Bone marrow (tissue), 2 donors: ENCODE data around the gene AKAP12.

ENCODE experiments used
- DNase-seq, 2 donors: peaks; one replicate each; lab custom pipeline; 2025; lab: John Stamatoyannopoulos, UW

Gene AKAP12, protein sequence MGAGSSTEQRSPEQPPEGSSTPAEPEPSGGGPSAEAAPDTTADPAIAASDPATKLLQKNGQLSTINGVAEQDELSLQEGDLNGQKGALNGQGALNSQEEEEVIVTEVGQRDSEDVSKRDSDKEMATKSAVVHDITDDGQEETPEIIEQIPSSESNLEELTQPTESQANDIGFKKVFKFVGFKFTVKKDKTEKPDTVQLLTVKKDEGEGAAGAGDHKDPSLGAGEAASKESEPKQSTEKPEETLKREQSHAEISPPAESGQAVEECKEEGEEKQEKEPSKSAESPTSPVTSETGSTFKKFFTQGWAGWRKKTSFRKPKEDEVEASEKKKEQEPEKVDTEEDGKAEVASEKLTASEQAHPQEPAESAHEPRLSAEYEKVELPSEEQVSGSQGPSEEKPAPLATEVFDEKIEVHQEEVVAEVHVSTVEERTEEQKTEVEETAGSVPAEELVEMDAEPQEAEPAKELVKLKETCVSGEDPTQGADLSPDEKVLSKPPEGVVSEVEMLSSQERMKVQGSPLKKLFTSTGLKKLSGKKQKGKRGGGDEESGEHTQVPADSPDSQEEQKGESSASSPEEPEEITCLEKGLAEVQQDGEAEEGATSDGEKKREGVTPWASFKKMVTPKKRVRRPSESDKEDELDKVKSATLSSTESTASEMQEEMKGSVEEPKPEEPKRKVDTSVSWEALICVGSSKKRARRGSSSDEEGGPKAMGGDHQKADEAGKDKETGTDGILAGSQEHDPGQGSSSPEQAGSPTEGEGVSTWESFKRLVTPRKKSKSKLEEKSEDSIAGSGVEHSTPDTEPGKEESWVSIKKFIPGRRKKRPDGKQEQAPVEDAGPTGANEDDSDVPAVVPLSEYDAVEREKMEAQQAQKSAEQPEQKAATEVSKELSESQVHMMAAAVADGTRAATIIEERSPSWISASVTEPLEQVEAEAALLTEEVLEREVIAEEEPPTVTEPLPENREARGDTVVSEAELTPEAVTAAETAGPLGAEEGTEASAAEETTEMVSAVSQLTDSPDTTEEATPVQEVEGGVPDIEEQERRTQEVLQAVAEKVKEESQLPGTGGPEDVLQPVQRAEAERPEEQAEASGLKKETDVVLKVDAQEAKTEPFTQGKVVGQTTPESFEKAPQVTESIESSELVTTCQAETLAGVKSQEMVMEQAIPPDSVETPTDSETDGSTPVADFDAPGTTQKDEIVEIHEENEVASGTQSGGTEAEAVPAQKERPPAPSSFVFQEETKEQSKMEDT (N-terminal part only)

DNA sequence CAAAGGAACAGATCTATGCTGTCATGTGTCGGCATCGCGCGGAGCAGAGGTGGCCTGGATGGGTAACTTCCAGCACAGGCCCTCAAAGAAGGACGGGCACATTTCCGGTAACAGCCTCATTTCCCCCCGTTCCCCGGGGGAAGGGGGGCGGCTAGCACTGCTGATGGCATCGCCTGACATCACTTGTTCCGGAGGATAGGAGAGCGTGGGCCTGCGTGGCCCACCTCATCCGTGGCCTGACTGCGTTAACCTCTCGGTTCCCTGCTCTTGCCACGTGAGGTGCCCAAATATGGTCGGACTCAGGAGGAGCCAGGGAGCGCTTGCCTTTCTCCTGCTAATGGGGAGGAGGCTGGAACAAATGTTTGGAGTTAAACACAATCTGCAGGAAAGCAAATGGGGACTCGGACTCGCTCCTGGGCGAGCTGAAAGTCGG, at the start of gene AKAP12:
TSS of gene AKAP12 (plus strand) at position 365 of the 433 bp plus-strand sequence. CDS start 596 bp downstream, outside the sequence.
- no peak for DNase-seq

DNA sequence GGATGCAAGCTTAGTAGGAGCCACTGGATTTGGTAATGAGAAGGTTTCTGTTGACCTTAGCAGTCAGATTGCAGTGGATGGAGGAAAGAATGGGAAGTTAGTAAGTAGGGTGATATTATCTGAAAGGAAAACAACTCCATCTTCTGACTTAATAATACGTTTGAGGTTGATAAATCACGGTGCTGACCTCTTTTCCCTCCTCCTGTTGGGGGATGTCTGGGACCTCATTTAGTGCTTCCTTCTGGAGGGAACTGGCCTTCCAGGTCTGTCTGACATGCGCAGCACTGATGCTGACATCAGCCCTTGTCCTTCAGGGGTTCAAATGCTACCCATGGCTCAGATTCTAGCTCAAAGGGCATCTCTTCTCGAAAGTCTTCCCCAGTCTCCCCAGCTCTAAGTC, 48.2 kb upstream of the AKAP12 start:
- DNase-seq: no peak

DNA sequence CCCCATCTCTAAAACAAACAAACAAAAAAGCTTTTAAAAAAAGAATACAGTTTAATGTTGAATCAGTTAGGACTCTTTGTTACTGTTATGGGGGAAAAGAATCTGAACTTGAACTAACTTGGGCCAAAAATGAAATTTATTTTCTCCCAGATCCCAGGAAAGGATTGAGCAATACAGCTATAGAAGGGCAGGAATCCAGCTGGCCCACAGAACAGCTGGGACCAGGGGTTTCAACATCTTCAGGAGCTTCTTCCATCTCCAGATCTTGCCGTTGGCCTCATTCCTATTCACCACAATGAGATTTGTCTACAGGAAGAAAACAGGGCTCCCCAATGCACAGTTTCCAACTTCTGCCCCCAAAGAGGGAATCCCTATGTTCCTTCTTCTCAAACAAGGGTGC, 43.2 kb upstream of the AKAP12 start:
- no peak for DNase-seq

DNA sequence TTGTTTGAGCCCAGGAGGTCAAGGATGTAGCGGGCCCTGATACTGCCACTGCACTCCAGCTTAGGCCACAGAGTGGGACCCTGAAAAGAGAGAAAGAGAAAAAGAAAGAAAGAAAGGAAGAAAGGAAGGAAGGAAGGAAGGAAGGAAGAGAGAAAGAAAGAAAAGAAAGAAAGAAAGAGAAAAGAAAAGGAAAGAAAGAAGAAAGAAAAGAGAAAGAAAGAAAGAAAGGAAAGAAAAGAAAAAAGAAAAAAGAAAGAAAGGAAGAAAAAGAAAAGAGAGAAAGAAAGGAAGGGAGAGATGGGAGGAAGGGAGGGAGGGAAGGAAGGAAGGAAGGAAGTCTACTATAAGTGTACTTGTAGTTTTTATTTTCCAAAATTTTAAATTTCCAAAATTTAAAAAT, 42.2 kb upstream of the AKAP12 start:
- no peak for DNase-seq

DNA sequence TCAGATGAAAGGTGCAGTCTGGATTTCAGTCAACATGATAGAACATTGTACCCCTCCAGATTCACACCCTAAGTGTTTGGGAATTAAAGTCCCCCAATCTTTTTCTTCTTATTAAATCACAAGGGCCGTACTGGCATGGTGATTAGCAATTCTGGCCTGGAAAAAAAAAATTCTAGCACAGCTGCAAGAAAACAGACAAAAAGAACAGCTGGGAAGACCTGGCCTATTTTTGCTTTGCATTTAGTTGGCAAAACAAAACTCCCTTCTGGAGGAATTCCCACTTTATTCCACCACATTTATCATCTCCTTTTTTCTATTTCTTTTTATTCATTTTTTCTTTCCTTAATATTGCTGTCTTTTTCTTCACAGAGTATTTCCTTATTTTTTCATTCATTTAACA, 39.8 kb upstream of the AKAP12 start:
- no peak for DNase-seq

DNA sequence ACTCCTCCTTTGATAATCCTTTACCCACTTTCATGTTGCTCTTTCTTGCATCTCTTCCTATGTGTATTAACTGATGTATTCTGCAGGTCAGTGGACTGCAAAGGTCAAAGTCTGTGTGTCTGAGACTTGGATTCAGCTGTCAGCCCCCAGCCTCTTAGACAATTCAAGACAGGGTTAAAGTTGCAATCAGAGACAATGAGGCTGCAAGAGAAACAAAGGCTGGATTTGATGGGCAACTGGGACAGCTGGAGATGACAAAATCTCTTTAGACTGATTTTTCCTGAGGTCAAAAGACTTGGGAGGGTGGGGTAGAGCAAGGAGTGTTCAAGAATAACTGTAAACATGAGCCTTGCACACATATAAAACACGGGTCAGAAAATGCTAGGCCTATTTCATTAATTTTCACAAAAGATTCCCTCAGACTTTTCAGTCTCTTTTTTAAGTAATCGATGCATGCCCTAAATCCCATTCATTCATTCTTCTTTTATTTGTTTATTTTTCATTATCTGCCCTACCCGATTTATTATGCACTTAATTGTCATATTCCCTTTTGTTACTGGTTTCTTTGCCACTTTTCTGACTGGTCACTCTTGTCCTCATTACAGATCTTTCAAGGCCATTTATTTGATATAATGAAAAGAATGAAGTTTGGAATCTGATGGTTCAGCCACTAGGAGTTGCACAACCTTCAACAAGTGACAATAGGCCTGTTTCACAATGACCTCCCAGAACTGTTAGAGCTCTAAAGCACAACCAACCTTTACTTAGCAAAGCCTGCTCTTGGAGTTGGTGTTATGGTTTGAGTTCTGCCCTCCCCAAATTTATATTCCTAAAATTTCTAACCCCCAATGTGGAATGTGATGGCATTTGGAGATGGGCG, 33.8 kb upstream of the AKAP12 start:
- DNase-seq: no peak

DNA sequence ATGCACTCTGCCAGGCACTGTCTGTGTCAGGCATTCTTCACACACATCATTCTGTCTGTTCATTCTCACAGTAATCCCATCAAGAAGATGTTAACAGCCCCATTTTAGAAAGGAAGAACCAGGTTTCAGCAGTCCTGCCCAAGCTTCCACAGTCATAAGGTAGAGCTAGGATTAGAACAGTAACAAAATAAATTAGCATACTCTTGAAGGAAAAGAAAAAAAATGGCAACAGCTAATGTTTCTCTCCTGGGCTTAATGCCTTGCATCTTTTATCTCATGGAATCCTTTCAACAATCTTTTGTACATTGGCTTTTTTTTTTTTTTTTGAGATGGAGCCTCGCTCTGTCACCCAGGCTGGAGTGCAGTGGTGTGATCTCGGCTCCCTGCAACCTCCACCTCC, 32.1 kb upstream of the AKAP12 start:
- no peak for DNase-seq

DNA sequence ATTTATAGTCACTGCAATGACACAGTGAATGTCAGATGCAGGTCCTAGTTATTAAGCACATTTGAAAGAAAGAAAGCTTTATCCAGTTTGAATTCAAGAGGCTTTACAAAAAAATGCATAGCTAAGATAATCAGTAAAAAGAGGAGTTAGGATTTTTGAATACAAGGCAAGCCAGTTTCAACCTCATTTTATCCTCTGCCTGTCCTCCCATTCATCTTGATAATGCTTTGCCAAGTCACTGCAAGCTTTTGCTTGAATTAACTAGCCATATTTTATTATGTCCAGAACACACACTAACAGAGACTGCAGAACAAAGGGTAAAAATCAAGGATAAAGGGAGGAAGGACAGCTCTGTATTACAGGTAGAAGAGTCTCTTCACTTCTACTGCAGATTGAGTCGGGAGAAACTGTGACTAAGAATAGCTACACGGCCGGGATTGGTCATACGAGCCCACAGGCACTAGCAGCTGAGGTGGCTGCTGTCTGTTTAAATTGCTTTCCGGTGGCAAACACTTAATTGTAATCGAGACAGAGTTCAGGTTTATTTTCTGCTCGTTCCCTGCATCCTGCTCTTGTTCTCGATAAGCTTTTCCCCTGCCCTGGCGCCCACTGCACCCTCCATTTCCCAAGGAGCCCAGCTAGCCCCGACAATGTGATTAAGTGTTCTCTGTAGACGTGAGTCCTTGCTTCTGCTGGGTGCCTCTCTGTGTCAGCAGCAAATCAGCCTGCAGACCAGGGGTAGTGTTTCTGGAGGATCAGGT, 30.5 kb upstream of the AKAP12 start:
- no peak for DNase-seq

DNA sequence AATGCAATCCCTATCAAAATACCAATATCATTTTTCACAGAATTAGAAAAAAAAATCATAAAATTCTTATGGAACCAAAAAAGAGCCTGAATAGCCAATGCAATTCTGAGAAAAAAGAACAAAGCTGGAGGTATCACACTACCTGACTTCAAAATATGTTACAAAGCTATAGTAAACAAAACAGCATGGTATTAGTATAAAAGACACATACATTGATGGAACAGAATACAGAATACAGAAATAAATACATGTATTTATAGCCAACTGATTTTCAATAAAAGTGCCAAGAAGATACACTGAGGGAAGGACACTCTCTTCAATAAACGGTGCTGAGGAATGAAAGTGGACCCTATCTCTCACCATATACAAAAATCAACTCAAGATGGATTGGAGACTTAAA, 28.7 kb upstream of the AKAP12 start:
- no peak for DNase-seq

DNA sequence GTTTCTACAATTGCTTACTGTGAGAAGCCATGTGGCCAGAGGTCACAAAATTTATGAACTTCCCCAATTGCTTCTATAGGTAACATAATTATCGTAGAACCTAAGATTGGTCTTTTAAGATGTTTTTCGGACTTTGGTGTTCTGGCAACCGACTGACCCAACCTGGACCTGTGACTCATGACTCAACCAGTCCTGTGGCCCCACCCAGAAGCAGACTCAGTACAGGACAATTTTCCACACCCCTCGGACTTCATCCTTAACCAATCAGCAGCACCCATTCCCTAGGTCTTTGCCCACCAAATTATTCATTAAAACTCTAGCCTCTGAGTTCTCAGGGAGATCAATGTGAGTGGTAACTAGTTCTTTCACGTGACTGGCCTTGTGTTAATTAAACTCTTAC, 26.4 kb upstream of the AKAP12 start:
- no peak for DNase-seq

DNA sequence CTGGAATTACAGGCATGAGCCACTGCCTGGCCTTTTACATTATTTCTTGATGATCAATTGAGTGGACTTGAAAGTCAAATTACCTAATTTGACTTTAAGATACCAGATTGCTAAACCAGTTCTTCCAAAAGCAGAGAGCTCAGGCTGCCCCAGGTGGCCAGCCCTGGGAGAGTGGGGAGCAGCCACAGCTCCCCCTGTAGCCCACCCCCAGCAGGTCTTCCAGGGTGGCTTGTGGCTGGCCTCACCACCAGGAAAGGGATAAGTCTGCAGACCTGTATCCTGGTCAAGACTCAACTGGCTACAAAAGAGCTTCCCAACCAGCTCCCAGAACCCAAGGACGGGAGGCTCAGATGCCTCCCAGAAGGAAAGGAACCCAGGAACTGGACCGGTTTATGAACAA, 23.8 kb upstream of the AKAP12 start:
- no peak for DNase-seq

DNA sequence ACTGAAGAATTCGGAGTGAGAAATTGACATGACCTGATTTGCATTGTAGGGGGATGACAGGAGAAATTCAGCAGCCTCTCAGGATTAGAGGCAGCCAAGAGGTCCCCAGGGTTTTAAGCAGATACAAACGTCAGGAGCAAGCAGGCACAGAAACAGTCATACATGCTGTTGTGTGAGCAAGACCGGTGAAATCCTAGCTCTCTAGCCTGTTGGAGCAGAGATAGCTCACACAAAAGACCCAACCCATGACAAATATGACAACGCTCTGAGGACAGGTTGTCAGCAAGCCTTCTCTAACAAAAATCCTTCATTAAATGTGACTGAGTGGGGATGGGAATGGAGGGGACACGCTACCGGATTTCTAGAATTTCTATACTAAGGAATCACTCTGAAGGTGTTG, 23.0 kb upstream of the AKAP12 start:
- DNase-seq: no peak

DNA sequence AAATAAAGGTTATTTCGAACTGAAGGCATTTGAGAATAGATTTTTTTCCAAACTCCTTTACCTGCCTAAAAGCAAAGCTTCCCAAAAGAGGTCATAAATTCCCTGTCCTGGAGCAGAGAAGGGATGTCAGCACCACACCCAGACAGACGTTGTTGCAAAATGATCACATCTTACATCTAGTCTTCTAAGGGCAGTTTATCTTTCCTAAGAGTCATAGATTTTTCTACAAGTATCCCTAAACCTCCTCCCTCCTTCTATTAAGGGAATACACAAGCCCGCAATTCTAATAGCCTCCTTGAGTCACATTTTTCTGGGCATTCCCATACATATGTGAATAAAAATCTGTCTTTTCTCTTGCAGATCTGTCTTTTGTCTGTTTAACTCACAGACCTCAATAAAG, 20.6 kb upstream of the AKAP12 start:
- no peak for DNase-seq

DNA sequence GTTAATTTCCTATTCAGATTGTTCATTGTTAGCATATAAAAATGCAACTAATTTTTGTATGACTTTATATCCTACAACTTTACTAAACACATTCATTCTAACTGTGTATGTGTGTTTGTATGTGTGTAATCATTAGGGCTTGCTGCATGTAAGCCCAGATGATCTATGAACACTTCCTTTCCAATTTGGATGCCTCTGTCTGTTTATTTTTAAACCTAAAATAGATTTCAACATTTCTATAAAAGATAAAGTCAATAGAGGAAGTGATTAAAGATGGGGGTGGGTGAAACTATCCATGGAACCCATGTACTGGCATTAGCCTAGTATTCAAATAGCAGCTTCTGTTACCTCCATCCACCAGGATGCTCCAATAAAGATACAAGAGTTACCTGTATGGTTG, 15.7 kb upstream of the AKAP12 start:
- DNase-seq: no peak

DNA sequence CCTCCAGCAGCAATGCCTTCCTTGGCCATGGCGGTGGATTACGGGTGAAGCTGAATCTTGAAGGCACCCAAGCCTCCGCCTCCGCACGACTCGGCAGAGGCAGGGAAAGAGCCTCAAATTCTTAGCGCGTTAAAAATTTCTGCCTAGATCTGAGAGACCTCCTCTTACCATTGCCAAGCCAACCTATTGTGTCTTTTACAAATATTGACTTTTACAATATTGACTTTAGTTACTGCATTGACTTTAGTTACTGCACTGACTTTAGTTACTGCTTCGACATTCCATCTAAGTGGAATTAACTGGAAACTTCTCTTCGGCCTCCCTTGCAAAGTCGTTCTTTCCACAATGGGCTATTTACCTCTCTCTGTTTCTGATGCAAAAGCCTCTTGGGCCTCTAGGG, 13.8 kb upstream of the AKAP12 start:
- DNase-seq: no peak

DNA sequence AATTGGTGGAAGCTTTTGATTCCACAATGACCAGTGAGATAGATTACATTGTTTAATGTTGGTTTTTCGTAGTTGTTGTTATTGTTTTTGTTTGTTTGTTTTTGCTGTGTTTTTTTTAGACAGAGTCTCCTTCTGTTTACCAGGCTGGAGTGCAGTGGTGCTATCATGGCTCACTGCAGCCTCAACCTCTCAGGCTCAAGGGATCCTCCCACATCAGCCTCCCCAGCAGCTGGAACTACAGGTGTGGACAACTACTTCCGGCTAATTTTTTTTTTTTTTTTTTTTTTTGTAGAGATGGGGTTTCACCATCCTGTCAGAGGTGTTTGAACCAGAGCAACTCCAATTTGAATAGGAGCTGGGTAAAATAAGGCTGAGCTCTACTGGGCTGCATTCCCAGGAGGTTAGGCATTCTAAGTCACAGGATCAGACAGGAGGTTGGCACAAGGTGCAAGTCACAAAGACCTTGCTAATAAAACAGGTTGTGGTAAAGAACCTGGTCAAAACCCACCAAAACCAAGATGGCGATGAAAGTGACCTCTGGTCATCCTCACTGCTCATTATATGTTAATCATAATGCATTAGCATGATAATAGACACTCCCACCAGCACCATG, 10.9 kb upstream of the AKAP12 start:
- DNase-seq: no peak

DNA sequence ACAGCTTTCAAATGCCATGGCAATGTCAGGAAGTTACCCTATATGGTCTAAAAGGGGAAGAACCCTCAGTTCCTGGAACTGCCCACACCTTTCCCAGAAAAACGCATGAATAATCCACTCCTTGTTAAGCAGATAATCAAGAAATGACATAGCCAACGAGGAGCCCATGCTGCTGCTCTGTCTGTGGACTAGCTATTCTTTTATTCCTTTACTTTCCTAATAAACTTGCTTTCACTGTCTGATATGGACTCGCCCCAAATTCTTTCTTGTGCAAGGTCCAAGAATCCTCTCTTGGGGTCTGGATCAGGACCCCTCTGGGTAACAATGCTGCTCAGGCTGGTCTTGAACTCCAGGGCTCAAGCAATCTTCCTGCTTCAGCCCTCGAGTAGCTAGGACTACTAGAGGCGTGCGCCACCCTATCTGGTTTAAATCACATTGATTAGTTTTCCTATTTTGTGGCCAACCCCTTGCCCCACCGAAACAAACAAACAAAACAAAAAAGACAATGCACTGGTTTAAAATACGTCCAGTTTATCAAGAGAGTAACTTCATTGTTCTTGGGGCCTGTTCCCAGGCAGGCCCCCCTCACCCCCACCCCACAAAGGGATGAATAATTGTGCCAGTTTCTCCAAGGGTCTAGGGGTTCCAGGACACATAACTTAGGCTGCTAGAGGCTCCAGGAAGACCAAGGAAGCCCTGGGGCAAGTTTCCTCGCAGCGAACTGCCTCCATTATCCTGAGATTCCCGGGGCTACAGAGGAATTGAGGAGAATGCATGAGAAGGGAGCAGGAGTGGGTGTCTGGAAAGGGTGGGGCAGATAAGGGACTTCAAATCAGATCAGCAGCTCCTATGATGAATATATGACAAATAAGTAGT, 10.1 kb upstream of the AKAP12 start:
- no peak for DNase-seq

DNA sequence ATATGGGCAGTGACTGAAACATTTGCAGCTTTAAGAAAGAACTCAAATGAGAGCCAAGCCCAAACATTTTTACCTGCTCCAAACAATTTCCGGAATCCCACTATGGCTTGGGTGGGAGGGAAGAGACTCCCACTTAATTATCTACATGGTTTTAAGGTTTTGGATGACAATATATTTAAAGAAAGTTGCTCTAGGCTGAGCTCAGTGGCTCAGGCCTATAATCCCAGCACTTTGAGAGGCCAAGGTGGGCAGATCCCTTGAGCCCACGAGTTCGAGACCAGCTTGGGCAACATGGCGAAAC, 9.5 kb upstream of the AKAP12 start:
- no peak for DNase-seq

DNA sequence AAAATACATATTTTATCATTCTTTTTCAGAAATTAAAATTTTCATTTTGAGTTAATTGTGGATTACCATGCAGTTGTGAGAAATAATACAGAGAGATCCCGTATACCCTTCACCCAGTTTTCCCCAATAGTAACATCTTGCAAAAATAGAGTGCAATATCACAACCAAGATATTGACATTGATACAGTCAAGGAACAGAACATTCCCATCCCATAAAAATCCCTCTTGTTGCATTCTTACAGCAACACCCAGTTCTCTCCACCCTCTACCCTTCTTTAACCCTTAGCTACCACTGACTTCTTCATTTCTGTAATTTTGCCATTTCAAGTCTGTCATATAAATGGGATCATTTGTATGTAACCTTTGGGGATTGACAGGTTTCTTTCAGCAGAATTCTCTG, 6.9 kb upstream of the AKAP12 start:
- DNase-seq: no peak
